Measurements from ENCODE around the gene TAB2.

TAB2 gene

GRCh38 chr6:149327638-149328037 lies 10.1 kb downstream of the TAB2 start:
- Histone ChIP-seq H2BK12ac (ENCODE audit: low read length in 2 of 2) (no peak overlapping the region), H3K79me1 (replicated peaks; ENCODE audit: low read length, poor library complexity, severe bottlenecking) (no peaks in the 10 kb centered on the region), H2BK5ac (ENCODE audit: low read depth, low read length, poor library complexity, severe bottlenecking) (no peak overlapping the region), H3K27ac (ENCODE audit: low read length, poor library complexity, severe bottlenecking) (no peak overlapping the region), H3K9me3 (ENCODE audit: control insufficient read depth, low read length) (no peaks in the 10 kb centered on the region), H3K27me3 (ENCODE audit: control insufficient read depth in 1 of 2, insufficient read depth in 1 of 2, low read length in 2 of 2) (no peaks in the 10 kb centered on the region), H3K14ac (ENCODE audit: low read length in 2 of 2) (no peak overlapping the region), H2AFZ (ENCODE audit: low read depth, low read length) (no peak overlapping the region), H3K36me3 (ENCODE audit: control insufficient read depth in 1 of 2, insufficient read depth in 2 of 2, low read depth in 1 of 2, low read length in 2 of 2) (no peaks in the 10 kb centered on the region), H2AK5ac (ENCODE audit: low read length, severe bottlenecking) (no peak overlapping the region), H2BK15ac (ENCODE audit: low read depth, poor library complexity, severe bottlenecking) (no peak overlapping the region), H2BK120ac (ENCODE audit: low read depth, low read length) (no peak overlapping the region), H3K4me1 (ENCODE audit: control insufficient read depth, insufficient read depth, low read depth, low read length) (peaks cover 6% of the 10 kb centered on the region), H3K9ac (ENCODE audit: low read length) (no peak overlapping the region), H4K8ac (ENCODE audit: low read length) (no peak overlapping the region), H3K23ac (ENCODE audit: low read length in 2 of 2) (no peak overlapping the region), H3K18ac (ENCODE audit: low read depth in 1 of 2, low read length in 2 of 2) (no peak overlapping the region), H4K91ac (ENCODE audit: low read length) (no peak overlapping the region), H3K4me2 (ENCODE audit: low read length, poor library complexity, severe bottlenecking) (no peak overlapping the region), H3K4me3 (ENCODE audit: insufficient read depth in 1 of 2, low read depth in 1 of 2, low read length in 2 of 2) (no peak overlapping the region), H3K4ac (ENCODE audit: low read depth in 1 of 2, low read length in 2 of 2) (no peak overlapping the region)
- no peak for DNase-seq
- WGBS: no CpG with 5 or more reads among the region's 2 CpGs

- no peak overlapping the region for H3K4me2 ChIP-seq (ENCODE audit: low read length, poor library complexity, severe bottlenecking)
- no peaks in the 10 kb centered on the region for H3K79me1 ChIP-seq (replicated peaks; ENCODE audit: low read length, poor library complexity, severe bottlenecking)
- no peak overlapping the region for H2BK5ac ChIP-seq (ENCODE audit: low read depth, low read length, poor library complexity, severe bottlenecking)
- H2BK15ac ChIP-seq (ENCODE audit: low read depth, poor library complexity, severe bottlenecking): no peak overlapping the region
- H3K27me3 ChIP-seq (ENCODE audit: control insufficient read depth in 1 of 2, insufficient read depth in 1 of 2, low read length in 2 of 2): no peaks in the 10 kb centered on the region
- H3K9me3 ChIP-seq (ENCODE audit: control insufficient read depth, low read length): no peaks in the 10 kb centered on the region
- no peak overlapping the region for H3K27ac ChIP-seq (ENCODE audit: low read length, poor library complexity, severe bottlenecking)
- peaks cover 6% of the 10 kb centered on the region for H3K4me1 ChIP-seq (ENCODE audit: control insufficient read depth, insufficient read depth, low read depth, low read length)
- no peak overlapping the region for H3K9ac ChIP-seq (ENCODE audit: low read length)
- no peak overlapping the region for H3K4me3 ChIP-seq (ENCODE audit: insufficient read depth in 1 of 2, low read depth in 1 of 2, low read length in 2 of 2)
- H3K18ac ChIP-seq (ENCODE audit: low read depth in 1 of 2, low read length in 2 of 2): no peak overlapping the region
- H3K14ac ChIP-seq (ENCODE audit: low read length in 2 of 2): no peak overlapping the region
- H2BK12ac ChIP-seq (ENCODE audit: low read length in 2 of 2): no peak overlapping the region
- no peak overlapping the region for H4K8ac ChIP-seq (ENCODE audit: low read length)
- H2BK120ac ChIP-seq (ENCODE audit: low read depth, low read length): no peak overlapping the region
- 100% methylated on average over 4 of the region's 4 CpGs for WGBS
- no peak overlapping the region for H4K91ac ChIP-seq (ENCODE audit: low read length)
- H3K4ac ChIP-seq (ENCODE audit: low read depth in 1 of 2, low read length in 2 of 2): no peak overlapping the region
- no peak overlapping the region for H2AFZ ChIP-seq (ENCODE audit: low read depth, low read length)
- no peaks in the 10 kb centered on the region for H3K36me3 ChIP-seq (ENCODE audit: control insufficient read depth in 1 of 2, insufficient read depth in 2 of 2, low read depth in 1 of 2, low read length in 2 of 2)
- no peak for DNase-seq
- H3K23ac ChIP-seq (ENCODE audit: low read length in 2 of 2): no peak overlapping the region
- no peak overlapping the region for H2AK5ac ChIP-seq (ENCODE audit: low read length, severe bottlenecking)
These were observed 10.6 kb downstream of the TAB2 start for GRCh38 chr6:149328083-149328482.

GRCh38 chr6:149329529-149329928 lies 12.0 kb downstream of the TAB2 start:
- Histone ChIP-seq H3K9ac (ENCODE audit: low read length) (no peak overlapping the region), H3K4me3 (ENCODE audit: insufficient read depth in 1 of 2, low read depth in 1 of 2, low read length in 2 of 2) (no peak overlapping the region), H3K4me1 (ENCODE audit: control insufficient read depth, insufficient read depth, low read depth, low read length) (peaks cover 4% of the 10 kb centered on the region), H3K14ac (ENCODE audit: low read length in 2 of 2) (no peak overlapping the region), H3K27ac (ENCODE audit: low read length, poor library complexity, severe bottlenecking) (no peak overlapping the region), H4K8ac (ENCODE audit: low read length) (no peak overlapping the region), H3K4me2 (ENCODE audit: low read length, poor library complexity, severe bottlenecking) (no peak overlapping the region), H2BK5ac (ENCODE audit: low read depth, low read length, poor library complexity, severe bottlenecking) (no peak overlapping the region), H3K4ac (ENCODE audit: low read depth in 1 of 2, low read length in 2 of 2) (no peak overlapping the region), H2AK5ac (ENCODE audit: low read length, severe bottlenecking) (no peak overlapping the region), H3K36me3 (ENCODE audit: control insufficient read depth in 1 of 2, insufficient read depth in 2 of 2, low read depth in 1 of 2, low read length in 2 of 2) (no peaks in the 10 kb centered on the region), H3K9me3 (ENCODE audit: control insufficient read depth, low read length) (no peaks in the 10 kb centered on the region), H2BK15ac (ENCODE audit: low read depth, poor library complexity, severe bottlenecking) (no peak overlapping the region), H2BK12ac (ENCODE audit: low read length in 2 of 2) (no peak overlapping the region), H3K18ac (ENCODE audit: low read depth in 1 of 2, low read length in 2 of 2) (no peak overlapping the region), H3K23ac (ENCODE audit: low read length in 2 of 2) (no peak overlapping the region), H3K79me1 (replicated peaks; ENCODE audit: low read length, poor library complexity, severe bottlenecking) (no peaks in the 10 kb centered on the region), H4K91ac (ENCODE audit: low read length) (no peak overlapping the region), H2AFZ (ENCODE audit: low read depth, low read length) (no peak overlapping the region), H2BK120ac (ENCODE audit: low read depth, low read length) (no peak overlapping the region), H3K27me3 (ENCODE audit: control insufficient read depth in 1 of 2, insufficient read depth in 1 of 2, low read length in 2 of 2) (no peaks in the 10 kb centered on the region)
- WGBS: 50% methylated on average over 1 of the region's 1 CpG
- DNase-seq: no peak

GRCh38 chr6:149330133-149330532 lies 12.6 kb downstream of the TAB2 start:
- no peak overlapping the region for H2BK5ac ChIP-seq (ENCODE audit: low read depth, low read length, poor library complexity, severe bottlenecking)
- H4K91ac ChIP-seq (ENCODE audit: low read length): no peak overlapping the region
- no peak overlapping the region for H3K14ac ChIP-seq (ENCODE audit: low read length in 2 of 2)
- H2AK5ac ChIP-seq (ENCODE audit: low read length, severe bottlenecking): no peak overlapping the region
- H3K9me3 ChIP-seq (ENCODE audit: control insufficient read depth, low read length): no peaks in the 10 kb centered on the region
- H3K4ac ChIP-seq (ENCODE audit: low read depth in 1 of 2, low read length in 2 of 2): no peak overlapping the region
- DNase-seq: no peak
- H3K4me3 ChIP-seq (ENCODE audit: insufficient read depth in 1 of 2, low read depth in 1 of 2, low read length in 2 of 2): no peak overlapping the region
- no peak overlapping the region for H3K23ac ChIP-seq (ENCODE audit: low read length in 2 of 2)
- peaks cover 4% of the 10 kb centered on the region for H3K4me1 ChIP-seq (ENCODE audit: control insufficient read depth, insufficient read depth, low read depth, low read length)
- H2BK120ac ChIP-seq (ENCODE audit: low read depth, low read length): no peak overlapping the region
- H3K27ac ChIP-seq (ENCODE audit: low read length, poor library complexity, severe bottlenecking): no peak overlapping the region
- no peak overlapping the region for H3K9ac ChIP-seq (ENCODE audit: low read length)
- H2BK12ac ChIP-seq (ENCODE audit: low read length in 2 of 2): no peak overlapping the region
- 0% methylated on average over 1 of the region's 2 CpGs for WGBS
- H2AFZ ChIP-seq (ENCODE audit: low read depth, low read length): no peak overlapping the region
- no peaks in the 10 kb centered on the region for H3K27me3 ChIP-seq (ENCODE audit: control insufficient read depth in 1 of 2, insufficient read depth in 1 of 2, low read length in 2 of 2)
- no peak overlapping the region for H3K18ac ChIP-seq (ENCODE audit: low read depth in 1 of 2, low read length in 2 of 2)
- no peaks in the 10 kb centered on the region for H3K79me1 ChIP-seq (replicated peaks; ENCODE audit: low read length, poor library complexity, severe bottlenecking)
- no peaks in the 10 kb centered on the region for H3K36me3 ChIP-seq (ENCODE audit: control insufficient read depth in 1 of 2, insufficient read depth in 2 of 2, low read depth in 1 of 2, low read length in 2 of 2)
- H2BK15ac ChIP-seq (ENCODE audit: low read depth, poor library complexity, severe bottlenecking): no peak overlapping the region
- no peak overlapping the region for H4K8ac ChIP-seq (ENCODE audit: low read length)
- no peak overlapping the region for H3K4me2 ChIP-seq (ENCODE audit: low read length, poor library complexity, severe bottlenecking)
